ENCODE data around the gene TLK1. TPM values are rescaled to one million over a fixed set of nuclear protein-coding genes. Genes with fewer than 3 reads are reported as not detected.

The TLK1 gene
- total and polyA plus RNA-seq, 4 donors = 8.5 to 54.4 (median 27.3) TPM

GRCh38 chr2:171132086-171132485, 28.6 kb downstream of the TLK1 start:
- Histone ChIP-seq H3K27me3 (ENCODE audit: control insufficient read depth in 3 of 3, insufficient read depth in 3 of 3, low read length in 2 of 3) (no peaks in the 10 kb centered on the region), H3K9me3 (ENCODE audit: control insufficient read depth in 4 of 4, insufficient read depth in 3 of 4, low read length in 3 of 4) (no peaks in the 10 kb centered on the region), H3K27ac (ENCODE audit: low read depth in 1 of 2, low read length in 1 of 2) (no peak overlapping the region), H3K9ac (ENCODE audit: insufficient read depth in 1 of 2, low read length in 2 of 2) (no peak overlapping the region), H3K36me3 (ENCODE audit: control insufficient read depth in 4 of 4, insufficient read depth in 4 of 4, low read length in 4 of 4) (no peaks in the 10 kb centered on the region), H3K4me1 (ENCODE audit: control insufficient read depth in 5 of 5, insufficient read depth in 5 of 5, low read length in 5 of 5) (peaks cover 0 to 3% (median 0%) of the 10 kb centered on the region in 5 donors), H3K4me3 (no peak overlapping the region)
- WGBS, 2 donors = 89 to 95% methylated on average over 5 of the region's 5 CpGs
- no peak for ATAC-seq (ENCODE audit: insufficient read depth, low FRiP score)
- no peak for TF ChIP-seq CTCF (IDR thresholded peaks at IDR 0.05; ENCODE audit: control extremely low read depth, extremely low read depth)
- DNase-seq = no peak

DNA sequence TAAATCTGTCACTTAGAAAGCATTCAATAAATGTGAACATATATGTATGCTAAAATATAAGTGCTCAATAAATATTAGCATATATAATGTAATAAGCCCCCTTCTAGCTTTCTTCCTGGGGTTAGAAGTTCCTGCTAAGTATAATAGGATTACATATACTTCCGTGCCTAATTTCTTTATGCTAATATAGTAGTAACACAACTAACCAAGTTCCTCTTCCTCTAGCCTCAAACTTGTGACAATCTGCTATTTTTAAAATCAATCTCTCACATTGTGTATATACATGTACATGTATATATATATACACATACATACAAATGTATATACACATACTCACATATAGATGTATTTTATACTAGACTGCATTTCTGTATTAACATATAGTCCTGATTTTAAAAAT, 32.2 kb downstream of the TLK1 start:
- Histone ChIP-seq H3K27ac (ENCODE audit: low read depth in 1 of 2, low read length in 1 of 2) (no peak overlapping the region), H3K4me1 (ENCODE audit: control insufficient read depth in 5 of 5, insufficient read depth in 5 of 5, low read length in 5 of 5) (peaks cover 0 to 5% (median 0%) of the 10 kb centered on the region in 5 donors), H3K9me3 (ENCODE audit: control insufficient read depth in 4 of 4, insufficient read depth in 3 of 4, low read length in 3 of 4) (no peaks in the 10 kb centered on the region), H3K9ac (ENCODE audit: insufficient read depth in 1 of 2, low read length in 2 of 2) (no peak overlapping the region), H3K27me3 (ENCODE audit: control insufficient read depth in 3 of 3, insufficient read depth in 3 of 3, low read length in 2 of 3) (no peaks in the 10 kb centered on the region), H3K36me3 (ENCODE audit: control insufficient read depth in 4 of 4, insufficient read depth in 4 of 4, low read length in 4 of 4) (no peaks in the 10 kb centered on the region), H3K4me3 (no peak overlapping the region)
- ATAC-seq (ENCODE audit: insufficient read depth, low FRiP score) = no peak
- WGBS, 2 donors = 20 to 70% methylated on average over 1 of the region's 1 CpG
- DNase-seq = no peak
- TF ChIP-seq CTCF (IDR thresholded peaks at IDR 0.05; ENCODE audit: control extremely low read depth, extremely low read depth) = no peak

GRCh38 chr2:171124541-171124940, 36.2 kb downstream of the TLK1 start:
- WGBS, 2 donors = 62 to 79% methylated on average over 4 of the region's 4 CpGs
- ATAC-seq (ENCODE audit: insufficient read depth, low FRiP score) = no peak
- TF ChIP-seq CTCF (IDR thresholded peaks at IDR 0.05; ENCODE audit: control extremely low read depth, extremely low read depth) = no peak

GRCh38 chr2:171109571-171109970, 51.1 kb downstream of the TLK1 start:
- Histone ChIP-seq H3K9ac (ENCODE audit: insufficient read depth in 1 of 2, low read length in 2 of 2) (no peak overlapping the region), H3K4me3 (no peak overlapping the region), H3K4me1 (ENCODE audit: control insufficient read depth in 5 of 5, insufficient read depth in 5 of 5, low read length in 5 of 5) (no peaks in the 10 kb centered on the region), H3K36me3 (ENCODE audit: control insufficient read depth in 4 of 4, insufficient read depth in 4 of 4, low read length in 4 of 4) (peaks cover 0 to 4% (median 0%) of the 10 kb centered on the region in 4 donors), H3K9me3 (ENCODE audit: control insufficient read depth in 4 of 4, insufficient read depth in 3 of 4, low read length in 3 of 4) (peaks cover 0 to 4% (median 0%) of the 10 kb centered on the region in 4 donors), H3K27ac (ENCODE audit: low read depth in 1 of 2, low read length in 1 of 2) (no peak overlapping the region), H3K27me3 (ENCODE audit: control insufficient read depth in 3 of 3, insufficient read depth in 3 of 3, low read length in 2 of 3) (no peaks in the 10 kb centered on the region)
- DNase-seq (no peak), ATAC-seq (ENCODE audit: insufficient read depth, low FRiP score) (no peak)
- no peak for TF ChIP-seq CTCF (IDR thresholded peaks at IDR 0.05; ENCODE audit: control extremely low read depth, extremely low read depth)

More at GRCh38 chr2:171124541-171124940, 36.2 kb downstream of the TLK1 start:
- H3K4me1 ChIP-seq (ENCODE audit: control insufficient read depth in 5 of 5, insufficient read depth in 5 of 5, low read length in 5 of 5) = peaks cover 0 to 5% (median 0%) of the 10 kb centered on the region in 5 donors
- DNase-seq = peak in 2 of 3 donors; percentile 37 to 65
- no peak overlapping the region for H3K4me3 ChIP-seq
- H3K27me3 ChIP-seq (ENCODE audit: control insufficient read depth in 3 of 3, insufficient read depth in 3 of 3, low read length in 2 of 3) = no peaks in the 10 kb centered on the region
- H3K27ac ChIP-seq (ENCODE audit: low read depth in 1 of 2, low read length in 1 of 2) = no peak overlapping the region
- H3K9ac ChIP-seq (ENCODE audit: insufficient read depth in 1 of 2, low read length in 2 of 2) = no peak overlapping the region
- no peaks in the 10 kb centered on the region for H3K9me3 ChIP-seq (ENCODE audit: control insufficient read depth in 4 of 4, insufficient read depth in 3 of 4, low read length in 3 of 4)
- H3K36me3 ChIP-seq (ENCODE audit: control insufficient read depth in 4 of 4, insufficient read depth in 4 of 4, low read length in 4 of 4) = no peaks in the 10 kb centered on the region

Data from lung (tissue), 12 donors.